Measurements from ENCODE around the gene USP31.

The USP31 gene

GRCh38 chr16:23149267-23149992, at the start of gene USP31:
TSS of gene USP31 (minus strand) at chr16:23149452. CDS start at chr16:23149270, 182 bp downstream.
- peak; percentile 74 for DNase-seq (ENCODE audit: low read depth)

- DNase-seq (ENCODE audit: low read depth): no peak
Measured at GRCh38 chr16:23196539-23196938, 47.3 kb upstream of the USP31 start.

- DNase-seq (ENCODE audit: low read depth): no peak
Measured at GRCh38 chr16:23195366-23195978, 46.2 kb upstream of the USP31 start.

GRCh38 chr16:23194497-23195221, 45.4 kb upstream of the USP31 start:
- no peak for DNase-seq (ENCODE audit: low read depth)

- no peak for DNase-seq (ENCODE audit: low read depth)
Measured at GRCh38 chr16:23188911-23189310, 39.7 kb upstream of the USP31 start.

- no peak for DNase-seq (ENCODE audit: low read depth)
Measured at GRCh38 chr16:23187341-23187740, 38.1 kb upstream of the USP31 start.

- DNase-seq (ENCODE audit: low read depth): no peak
Measured at GRCh38 chr16:23186171-23186570, 36.9 kb upstream of the USP31 start.

- DNase-seq (ENCODE audit: low read depth): no peak
Measured at GRCh38 chr16:23185656-23186055, 36.4 kb upstream of the USP31 start.

- no peak for DNase-seq (ENCODE audit: low read depth)
Measured at GRCh38 chr16:23183543-23183862, 34.3 kb upstream of the USP31 start.

- no peak for DNase-seq (ENCODE audit: low read depth)
Measured at GRCh38 chr16:23182679-23183542, 33.7 kb upstream of the USP31 start, which contains the start of gene SCNN1G. TSS of gene SCNN1G (plus strand) at chr16:23182745. CDS start at chr16:23186272, 3,527 bp downstream.

GRCh38 chr16:23182206-23182678, 33.0 kb upstream of the USP31 start:
- DNase-seq (ENCODE audit: low read depth): peak; percentile 44

GRCh38 chr16:23181506-23181905, 32.3 kb upstream of the USP31 start:
- no peak for DNase-seq (ENCODE audit: low read depth)

- no peak for DNase-seq (ENCODE audit: low read depth)
Measured at GRCh38 chr16:23175651-23176050, 26.4 kb upstream of the USP31 start.

- DNase-seq (ENCODE audit: low read depth): no peak
Measured at GRCh38 chr16:23174622-23175021, 25.4 kb upstream of the USP31 start.

- DNase-seq (ENCODE audit: low read depth): no peak
Measured at GRCh38 chr16:23172994-23173393, 23.7 kb upstream of the USP31 start.

GRCh38 chr16:23172583-23172982, 23.3 kb upstream of the USP31 start:
- no peak for DNase-seq (ENCODE audit: low read depth)

GRCh38 chr16:23164736-23165135, 15.5 kb upstream of the USP31 start:
- no peak for DNase-seq (ENCODE audit: low read depth)

GRCh38 chr16:23163921-23164320, 14.7 kb upstream of the USP31 start:
- no peak for DNase-seq (ENCODE audit: low read depth)

GRCh38 chr16:23160574-23160973, 11.3 kb upstream of the USP31 start:
- no peak for DNase-seq (ENCODE audit: low read depth)

GRCh38 chr16:23160082-23160481, 10.8 kb upstream of the USP31 start:
- no peak for DNase-seq (ENCODE audit: low read depth)

- no peak for DNase-seq (ENCODE audit: low read depth)
Measured at GRCh38 chr16:23158114-23158513, 8.9 kb upstream of the USP31 start.

- DNase-seq (ENCODE audit: low read depth): no peak
Measured at GRCh38 chr16:23156946-23157460, 7.8 kb upstream of the USP31 start.

All from stimulated activated CD8-positive, alpha-beta memory T cell treated with anti-CD3 and anti-CD28 coated beads, Interleukin-7, amount 100 ng/mL, for 24 hours (primary cell).